Testis (tissue), 2 donors: ENCODE results near the gene PRPH.

Experiments
- CTCF ChIP-seq, 3 experiments: fragments of 450-650 bp in 2 of 3; fragments of 200-600 bp in 1 of 3; sonication (generic) in 1 of 3; IDR thresholded peaks; one replicate each; pipeline ENCODE4 v1.5.1; 2016 to 2019; ENCODE audit warnings: antibody characterized with exemption in 3 of 3, mild to moderate bottlenecking in 2 of 3, moderate library complexity in 1 of 3
- POLR2A ChIP-seq: fragments of 450-650 bp; IDR thresholded peaks from one replicate; pipeline ENCODE4 v1.6.1; 2017; ENCODE audit warnings: antibody characterized with exemption, mild to moderate bottlenecking, moderate library complexity

GRCh38 chr12:49261721-49262120, 33.2 kb upstream of the PRPH start:
- TF ChIP-seq CTCF (IDR thresholded peaks at IDR 0.05) (no peak), POLR2A (no peak)
